Ramos (cell line): ENCODE measurements around the gene SIRT7.

Source experiments
- in situ Hi-C: fragments of 300-500 bp; cut with MboI; formaldehyde crosslinking; loops from one replicate; pipeline ENCODE4 v1.14.3; 2022; ENCODE audit warnings: low sequenced_read_pairs; ENCODE audit not compliant: unreplicated experiment

SIRT7 gene

GRCh38 chr17:81898029-81898866, 19.7 kb downstream of the SIRT7 start:
- in situ Hi-C loops: no loop called here

- in situ Hi-C loops: no loop called here
Measured at GRCh38 chr17:81895400-81895799, 22.6 kb downstream of the SIRT7 start.

- in situ Hi-C loops: no loop called here
Measured at GRCh38 chr17:81891303-81891552, 26.7 kb downstream of the SIRT7 start.

- in situ Hi-C loops: no loop called here
Measured at GRCh38 chr17:81890447-81891302, 27.3 kb downstream of the SIRT7 start.

- in situ Hi-C loops: no loop called here
Measured at GRCh38 chr17:81889602-81890001, 28.4 kb downstream of the SIRT7 start.

GRCh38 chr17:81888988-81889595, 28.9 kb downstream of the SIRT7 start:
- in situ Hi-C loops: no loop called here

- in situ Hi-C loops: no loop called here
Measured at GRCh38 chr17:81888105-81888987, 29.6 kb downstream of the SIRT7 start.

GRCh38 chr17:81885869-81886548, 32.0 kb downstream of the SIRT7 start:
- in situ Hi-C loops: no loop called here

GRCh38 chr17:81885454-81885853, 32.5 kb downstream of the SIRT7 start:
- in situ Hi-C loops: no loop called here

GRCh38 chr17:81884968-81885367, 33.0 kb downstream of the SIRT7 start:
- in situ Hi-C loops: no loop called here

- in situ Hi-C loops: no loop called here
Measured at GRCh38 chr17:81884520-81884919, 33.5 kb downstream of the SIRT7 start.

- in situ Hi-C loops: no loop called here
Measured at GRCh38 chr17:81879121-81879520, 38.9 kb downstream of the SIRT7 start.

GRCh38 chr17:81878294-81878693, 39.7 kb downstream of the SIRT7 start:
- in situ Hi-C loops: no loop called here

GRCh38 chr17:81877569-81877968, 40.4 kb downstream of the SIRT7 start:
- in situ Hi-C loops: no loop called here

- in situ Hi-C loops: no loop called here
Measured at GRCh38 chr17:81871387-81872230, 46.4 kb downstream of the SIRT7 start.

- in situ Hi-C loops: no loop called here
Measured at GRCh38 chr17:81870981-81871386, 47.0 kb downstream of the SIRT7 start, which contains the start of gene ARHGDIA. Gene ARHGDIA, minus strand, starts transcription at chr17:81871337. Its CDS starts 1,407 bp downstream, at chr17:81869930.

- in situ Hi-C loops: no loop called here
Measured at GRCh38 chr17:81870131-81870980, 47.6 kb downstream of the SIRT7 start.
